GM21619 (cell line): ENCODE data around the gene TTLL11.

Experiments
- ATAC-seq: cut with Tn5 transposase; IDR thresholded peaks from one replicate; pipeline ENCODE4 v1.9.1; 2021; ENCODE audit not compliant: unreplicated experiment

Gene TTLL11

DNA sequence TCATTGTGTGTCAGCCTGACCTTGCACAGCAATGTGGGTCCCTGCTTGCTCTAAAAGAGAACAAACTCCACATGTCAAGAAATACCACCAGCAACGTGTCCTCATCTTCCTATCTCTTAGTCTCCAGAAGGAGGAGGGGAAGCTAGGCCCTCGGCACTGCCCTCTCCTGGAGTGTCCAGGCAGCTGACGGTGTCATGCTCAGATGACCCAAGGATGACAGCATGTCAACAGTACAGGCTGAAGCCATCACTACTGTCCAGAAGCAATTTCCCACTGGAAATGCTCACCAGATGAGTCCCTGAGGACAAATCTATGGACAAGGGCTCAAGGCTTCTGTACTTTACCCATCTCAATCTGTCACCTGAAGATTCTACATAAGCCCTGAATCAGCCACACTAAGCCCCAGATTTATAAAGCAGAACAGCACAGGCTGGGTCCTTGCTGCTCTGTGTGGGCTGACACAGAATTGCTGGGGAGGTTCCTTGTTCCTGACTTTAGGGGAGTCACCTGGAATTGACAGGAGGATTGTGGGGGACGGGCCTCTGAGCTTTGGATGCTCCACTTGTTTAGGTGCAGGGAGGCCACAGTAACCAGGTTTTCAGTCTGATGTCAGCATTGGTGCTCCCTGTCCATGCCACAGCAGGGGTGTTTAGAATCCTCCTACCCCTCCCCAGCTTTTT lies 231.5 kb downstream of the TTLL11 start:
- ATAC-seq = no peak

DNA sequence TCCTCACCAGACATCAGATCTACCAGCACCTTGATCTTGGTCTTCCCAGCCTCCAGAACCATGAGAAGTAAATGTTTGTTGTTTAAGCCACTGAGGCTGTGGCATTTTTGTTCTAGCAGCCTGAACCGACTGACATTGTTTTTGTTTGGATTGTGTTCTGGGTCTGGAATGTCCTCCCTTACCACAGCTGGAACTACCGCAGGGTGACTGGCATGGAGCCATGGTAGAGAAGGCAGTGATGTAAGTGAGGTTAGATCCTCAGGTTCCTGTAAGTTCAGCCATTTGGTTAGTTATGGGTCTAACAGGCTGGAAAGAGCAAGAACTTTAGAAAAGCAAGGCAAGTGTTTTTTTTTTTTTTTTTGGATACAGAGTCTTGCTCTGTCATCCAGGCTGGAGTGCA lies 232.4 kb downstream of the TTLL11 start:
- no peak for ATAC-seq

DNA sequence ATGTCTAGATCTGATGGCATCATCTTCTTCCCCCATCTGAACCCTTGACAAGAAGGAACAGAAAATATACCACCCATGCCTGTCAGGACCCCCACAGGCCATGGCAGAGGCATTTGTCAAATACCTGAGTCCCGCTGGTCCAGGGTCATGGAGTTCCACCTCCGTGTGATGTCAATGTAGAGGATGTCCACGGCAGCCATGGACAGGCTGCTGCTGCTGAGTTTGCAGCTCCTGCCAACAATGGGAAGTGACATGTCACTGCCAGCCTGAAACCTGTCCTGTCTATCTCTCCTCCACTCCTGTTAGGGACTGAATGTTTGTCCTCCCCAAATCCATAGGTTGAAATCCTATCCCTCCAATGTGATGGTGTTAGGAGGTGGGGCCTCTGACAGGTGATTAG lies 232.9 kb downstream of the TTLL11 start:
- no peak for ATAC-seq

DNA sequence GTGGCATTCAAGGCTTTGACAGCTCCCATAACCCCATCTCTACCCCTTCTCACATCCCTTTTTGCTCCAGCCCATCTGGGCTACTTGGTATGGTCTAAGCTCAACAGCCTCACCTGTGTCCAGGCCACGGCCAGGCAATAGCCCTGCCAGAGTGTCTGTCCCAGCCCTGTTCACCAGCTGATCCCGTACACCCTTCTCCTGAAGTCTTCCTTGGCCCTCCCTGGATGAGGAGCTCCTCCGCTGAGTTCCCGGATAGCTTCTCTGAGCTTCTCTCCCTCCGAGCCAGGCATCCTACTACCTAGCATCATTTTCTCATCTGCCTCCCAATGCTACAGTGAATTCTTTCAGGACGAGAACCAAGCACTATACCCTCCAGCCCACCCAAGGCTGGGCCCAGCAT lies 233.5 kb downstream of the TTLL11 start:
- ATAC-seq = no peak

DNA sequence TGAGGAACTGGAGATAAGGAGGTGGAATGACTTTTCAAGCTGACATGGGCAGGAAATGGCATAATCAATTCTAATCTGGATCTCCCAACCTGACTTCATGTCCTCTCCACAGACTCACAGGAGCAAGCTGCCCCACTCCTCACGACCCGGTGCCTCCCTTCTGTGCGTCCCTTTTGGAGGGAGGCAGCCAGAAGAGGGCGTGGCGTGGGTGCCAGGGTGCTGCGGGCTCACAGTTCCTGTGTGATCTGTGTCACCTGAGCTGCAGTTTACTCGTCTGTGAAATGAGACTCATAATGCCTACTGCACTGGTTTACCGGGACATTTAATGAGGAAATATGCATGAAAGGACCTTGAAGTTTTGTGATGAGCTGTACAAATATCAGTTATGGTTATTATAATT lies 234.3 kb downstream of the TTLL11 start:
- no peak for ATAC-seq

DNA sequence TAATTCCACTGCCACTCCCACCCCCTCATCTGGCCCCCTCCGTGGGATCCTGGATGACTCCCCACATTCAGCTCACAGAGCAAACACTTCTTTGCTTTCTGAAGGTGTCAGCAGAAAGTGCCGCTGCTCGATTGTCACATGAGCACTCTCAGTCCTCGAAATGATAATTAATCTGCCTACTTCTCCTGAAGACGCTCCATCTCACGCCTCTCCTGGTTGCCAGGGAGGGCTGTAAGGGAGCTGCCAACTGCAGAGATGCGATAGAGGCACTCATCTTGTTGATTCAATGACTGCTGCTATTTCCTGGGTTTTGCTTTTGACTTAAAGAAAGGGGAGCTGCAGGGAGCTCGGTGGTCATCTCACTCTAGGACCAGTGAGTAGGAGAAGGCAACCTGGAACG lies 235.2 kb downstream of the TTLL11 start:
- ATAC-seq = no peak

DNA sequence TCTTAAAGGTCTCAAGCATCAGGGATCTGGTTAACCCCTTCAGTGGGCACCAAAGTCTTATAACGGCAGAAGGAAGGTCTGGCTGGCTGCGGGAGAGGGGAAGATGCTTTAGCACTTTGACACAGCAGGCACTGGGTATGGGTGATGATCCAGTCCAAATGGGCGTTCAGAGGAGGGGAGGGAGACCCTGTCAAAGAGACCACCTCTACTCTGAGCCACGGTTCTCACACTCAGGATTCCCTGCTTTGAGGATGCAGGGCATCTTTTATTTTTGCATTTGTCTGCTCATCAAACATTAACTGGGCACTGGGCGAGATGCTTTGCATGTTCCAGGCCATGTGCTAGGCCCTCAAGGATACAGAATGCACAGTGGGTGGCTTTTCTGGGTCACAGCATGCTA lies 237.6 kb downstream of the TTLL11 start:
- ATAC-seq = no peak

DNA sequence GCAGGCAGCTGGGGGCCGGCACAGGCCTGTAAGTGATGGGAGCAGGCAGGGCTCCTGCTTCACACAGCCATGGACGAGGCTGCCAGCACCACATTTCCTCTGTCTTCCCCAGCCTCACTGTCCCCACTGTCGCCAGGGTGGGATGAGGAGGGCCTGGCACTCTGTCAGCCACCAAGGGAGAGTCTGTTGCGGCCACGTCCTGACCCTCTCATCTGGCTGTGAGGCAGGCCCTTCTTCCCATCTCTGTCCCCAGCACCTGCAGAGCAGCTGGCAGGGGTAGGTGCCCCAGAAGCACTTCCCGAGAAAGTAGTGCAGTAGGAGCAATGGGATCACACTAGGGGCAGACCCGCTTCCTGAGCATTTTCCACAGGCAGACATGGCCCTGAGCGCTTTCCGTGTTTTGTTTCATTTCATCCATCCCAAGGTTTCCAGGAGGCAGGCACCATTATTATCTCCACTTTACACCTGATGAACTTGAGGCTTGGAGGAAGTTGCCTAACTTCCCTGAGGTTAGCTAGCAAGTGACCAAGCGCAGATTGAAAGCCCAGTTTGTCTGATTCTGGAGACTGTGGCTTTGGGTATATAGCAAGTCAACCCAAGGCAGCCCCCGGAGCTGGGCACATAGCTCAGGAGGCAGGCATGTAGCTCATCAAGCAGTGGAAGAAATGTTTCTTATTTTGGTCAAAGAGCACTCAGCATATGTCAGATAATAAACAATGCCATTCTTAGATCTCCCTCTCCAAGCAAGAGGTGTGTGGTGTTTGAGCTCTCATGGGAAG lies 239.3 kb downstream of the TTLL11 start:
- ATAC-seq = no peak

DNA sequence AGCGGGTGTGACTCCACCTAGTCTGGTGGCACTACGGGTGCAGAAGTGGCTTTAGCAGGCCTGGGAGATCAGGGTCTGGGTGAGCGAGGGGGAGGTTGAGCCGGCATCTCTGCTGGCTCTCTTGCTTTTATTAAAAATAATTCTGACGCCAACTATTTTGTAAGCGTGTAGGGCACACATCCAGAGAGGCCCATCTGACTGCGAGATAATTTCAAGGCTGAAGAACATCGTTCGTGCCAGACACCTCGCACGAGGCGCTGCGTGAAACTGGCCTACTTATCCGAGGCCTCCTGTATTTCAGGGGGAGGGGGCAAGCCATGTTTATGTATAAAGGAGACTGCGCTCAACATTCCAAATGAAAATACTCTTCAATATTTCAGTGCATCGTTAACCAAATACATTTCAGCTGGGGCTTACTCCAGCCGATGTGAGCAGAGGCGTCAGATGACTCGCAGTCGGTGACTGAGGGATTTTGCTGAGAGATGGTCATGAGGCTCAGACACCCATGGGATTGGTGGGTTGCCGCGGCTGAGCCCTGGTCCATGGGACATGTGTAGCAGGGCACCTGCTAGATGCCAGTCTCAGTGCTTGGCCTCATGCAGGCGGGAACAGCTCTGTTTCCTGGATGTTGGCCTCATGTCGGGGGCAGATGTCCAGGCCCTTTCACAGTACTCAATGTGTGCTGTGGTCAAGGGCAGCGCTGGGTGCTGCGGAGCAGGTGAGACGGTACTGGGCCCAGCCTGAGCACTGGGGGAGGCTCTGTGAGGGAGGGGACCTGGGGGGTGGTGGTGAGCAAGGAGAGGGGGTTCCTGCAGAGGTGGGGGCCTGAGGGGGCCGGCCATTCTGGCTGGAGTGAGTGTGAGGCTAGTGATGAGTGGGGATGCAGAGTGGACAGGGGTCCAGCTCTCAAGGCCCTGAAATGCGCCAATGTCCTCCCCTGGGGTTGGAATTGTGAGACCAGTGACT lies 240.2 kb downstream of the TTLL11 start:
- no peak for ATAC-seq

DNA sequence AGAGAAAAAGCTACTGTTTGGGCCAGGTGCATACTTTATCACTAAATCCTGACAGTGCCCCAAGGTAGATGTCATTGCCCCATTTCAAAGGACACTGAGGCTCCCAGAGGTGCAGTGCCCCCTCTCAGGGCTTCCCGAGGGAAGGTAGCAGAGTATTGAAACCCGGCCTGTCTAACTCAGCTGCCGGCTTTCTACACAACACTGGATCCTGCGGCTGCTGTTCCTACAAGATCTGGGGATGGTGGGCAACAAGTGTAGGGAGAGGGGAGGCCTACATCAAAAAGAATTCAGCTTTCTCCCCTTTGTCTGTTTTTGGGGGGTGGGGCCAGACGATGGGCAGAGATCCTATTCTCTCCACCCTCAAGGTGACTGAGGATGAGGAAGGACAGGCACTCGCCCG lies 240.9 kb downstream of the TTLL11 start:
- ATAC-seq = no peak

DNA sequence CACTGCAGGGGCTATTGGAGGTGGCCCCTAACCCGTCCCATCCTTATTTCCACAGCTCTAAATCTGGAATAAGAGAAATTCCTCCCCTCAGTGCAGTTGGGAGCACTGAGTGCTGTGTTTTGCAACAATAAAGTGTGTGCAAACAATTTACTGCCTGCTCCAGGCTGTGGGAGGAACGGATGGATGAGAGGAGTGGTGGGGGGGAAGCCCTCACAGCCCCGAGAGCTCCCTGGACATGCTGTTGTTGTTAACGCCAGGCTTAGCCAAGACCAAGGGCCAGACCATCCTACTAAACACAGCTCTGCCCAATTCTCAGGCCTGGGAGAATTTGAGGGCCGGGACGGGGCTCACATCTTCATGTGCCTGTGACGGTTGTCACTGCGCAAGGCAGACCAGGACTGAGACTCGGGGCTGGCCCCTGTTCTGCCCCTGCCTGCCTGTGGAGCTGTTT lies 241.4 kb downstream of the TTLL11 start:
- ATAC-seq = no peak

DNA sequence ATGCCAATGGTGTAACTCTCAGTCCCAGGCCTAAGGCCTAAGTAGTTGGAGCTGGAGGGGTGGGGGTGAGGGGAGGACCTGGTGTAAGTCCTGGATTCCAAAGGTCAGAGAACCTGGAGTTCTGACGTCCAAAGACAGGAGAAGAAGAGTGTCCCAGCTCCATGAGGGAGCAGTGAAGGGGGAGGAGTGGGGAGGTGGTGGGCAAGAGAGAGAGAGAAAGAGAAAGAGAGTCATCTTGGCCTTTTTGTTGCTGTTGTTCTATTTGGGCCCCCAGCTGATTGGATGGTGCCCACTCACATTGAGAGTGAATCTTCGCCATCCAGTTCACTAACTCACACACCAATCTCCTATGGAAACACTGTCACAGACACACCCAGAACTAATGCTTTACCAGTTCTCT lies 242.7 kb downstream of the TTLL11 start:
- ATAC-seq = no peak

DNA sequence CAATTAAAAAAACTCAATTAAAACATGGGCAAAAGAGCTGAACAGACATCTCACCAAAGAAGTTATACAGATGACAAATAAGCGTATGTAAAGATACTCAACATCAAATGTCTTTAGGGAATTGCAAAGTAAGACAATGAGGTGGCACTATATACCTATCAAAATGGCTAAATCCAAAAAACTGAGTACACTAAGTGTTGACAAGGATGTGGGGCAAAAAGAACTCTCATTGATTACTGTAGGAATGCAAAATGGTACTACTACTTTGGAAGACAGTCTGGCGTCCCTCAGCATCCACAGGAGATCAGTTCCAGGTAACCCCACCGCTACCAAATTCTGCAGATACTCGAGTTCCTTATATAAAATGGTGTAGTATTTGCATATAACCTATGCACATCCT lies 243.6 kb downstream of the TTLL11 start:
- no peak for ATAC-seq

DNA sequence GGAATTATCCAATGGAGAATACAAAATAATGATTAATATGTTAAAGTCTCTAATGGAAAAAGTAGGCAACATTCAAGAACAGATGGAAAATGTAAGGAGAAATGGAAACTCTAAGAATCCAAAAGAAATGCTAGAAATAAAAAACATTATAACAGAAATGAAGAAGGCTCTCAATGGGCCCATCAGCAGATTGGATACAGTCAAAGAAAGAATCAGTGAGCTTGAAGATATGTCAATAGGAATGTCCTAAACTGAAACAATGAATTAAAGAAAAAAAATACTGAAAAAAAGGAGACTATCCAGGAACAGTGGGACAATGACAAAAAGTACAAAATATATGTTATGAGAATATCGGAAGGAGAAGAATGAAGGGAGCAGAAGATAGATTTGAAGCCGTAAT lies 248.5 kb downstream of the TTLL11 start:
- no peak for ATAC-seq

DNA sequence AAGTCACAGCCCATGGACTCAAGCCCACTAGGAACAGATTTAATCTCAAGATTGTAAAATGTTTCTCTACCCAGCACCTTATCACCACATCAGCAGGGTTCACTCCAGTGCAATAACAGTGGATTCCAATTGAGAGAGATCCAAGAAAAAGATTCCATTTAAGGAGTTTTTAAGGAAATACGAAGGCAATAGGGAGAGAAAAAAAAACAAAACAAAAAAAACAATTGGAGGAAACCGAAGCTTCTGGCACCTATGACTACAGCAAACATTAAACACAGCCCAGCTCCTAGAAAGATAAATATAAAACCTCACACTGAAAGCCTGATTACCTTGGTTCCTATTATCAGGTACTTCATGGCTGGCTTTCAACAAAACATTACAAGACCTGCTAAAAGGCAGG lies 249.0 kb downstream of the TTLL11 start:
- no peak for ATAC-seq

DNA sequence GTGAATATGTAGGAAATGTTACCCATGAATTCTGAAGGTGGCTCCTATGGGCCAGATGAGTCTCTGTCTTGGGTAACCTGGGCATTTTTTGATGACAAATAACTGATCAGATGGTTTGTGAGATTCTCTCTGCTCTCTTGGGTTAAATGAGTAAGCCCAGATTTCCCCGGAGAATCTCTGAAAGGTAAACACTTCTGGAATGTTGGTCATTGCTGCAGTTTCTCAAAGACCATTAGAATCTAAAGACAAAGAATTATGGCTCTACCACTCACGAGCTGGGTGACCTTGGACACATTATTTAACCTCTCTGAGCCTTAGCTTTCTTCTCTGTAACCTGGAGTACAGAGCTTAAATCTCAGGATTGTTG lies 250.5 kb downstream of the TTLL11 start:
- no peak for ATAC-seq

DNA sequence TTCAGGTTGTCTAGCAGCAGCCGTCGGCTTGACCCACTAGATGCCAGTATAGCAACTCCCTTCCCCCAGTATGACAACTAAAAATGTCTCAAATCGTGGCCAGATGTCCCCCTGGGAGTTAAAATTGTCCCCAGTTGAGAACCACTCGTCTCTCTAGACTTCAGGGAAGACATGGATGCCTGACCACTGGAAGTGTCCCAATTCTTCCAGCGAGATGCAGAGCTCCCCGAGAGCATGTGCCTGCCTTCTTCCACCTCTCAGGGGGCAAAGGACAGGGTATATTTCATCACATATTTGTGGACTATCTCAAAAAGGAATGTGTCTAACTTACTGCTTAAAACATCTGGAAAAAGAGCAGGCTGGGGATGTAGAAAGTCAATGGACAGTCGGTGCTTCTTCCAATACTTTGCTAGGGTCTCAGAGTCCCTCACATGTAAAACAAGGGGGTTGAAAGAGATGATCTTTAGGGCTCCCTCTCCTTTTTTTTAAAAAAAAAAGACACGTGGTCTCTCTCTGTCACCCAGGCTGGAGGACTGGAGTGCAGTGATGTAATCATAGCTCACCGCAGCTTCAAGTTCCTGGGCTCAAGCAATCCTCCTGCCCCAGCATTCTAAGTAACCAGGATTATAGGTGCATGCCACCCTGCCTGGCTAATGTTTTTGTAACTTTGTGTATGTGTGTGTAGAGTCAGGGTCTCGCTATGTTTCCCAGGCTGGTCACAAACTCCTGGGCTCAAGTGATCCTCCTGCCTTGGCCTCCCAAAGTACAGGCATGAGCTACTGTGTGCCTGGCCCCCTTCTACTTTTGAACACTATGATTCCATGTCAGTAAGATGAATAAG lies 251.1 kb downstream of the TTLL11 start:
- ATAC-seq = no peak

DNA sequence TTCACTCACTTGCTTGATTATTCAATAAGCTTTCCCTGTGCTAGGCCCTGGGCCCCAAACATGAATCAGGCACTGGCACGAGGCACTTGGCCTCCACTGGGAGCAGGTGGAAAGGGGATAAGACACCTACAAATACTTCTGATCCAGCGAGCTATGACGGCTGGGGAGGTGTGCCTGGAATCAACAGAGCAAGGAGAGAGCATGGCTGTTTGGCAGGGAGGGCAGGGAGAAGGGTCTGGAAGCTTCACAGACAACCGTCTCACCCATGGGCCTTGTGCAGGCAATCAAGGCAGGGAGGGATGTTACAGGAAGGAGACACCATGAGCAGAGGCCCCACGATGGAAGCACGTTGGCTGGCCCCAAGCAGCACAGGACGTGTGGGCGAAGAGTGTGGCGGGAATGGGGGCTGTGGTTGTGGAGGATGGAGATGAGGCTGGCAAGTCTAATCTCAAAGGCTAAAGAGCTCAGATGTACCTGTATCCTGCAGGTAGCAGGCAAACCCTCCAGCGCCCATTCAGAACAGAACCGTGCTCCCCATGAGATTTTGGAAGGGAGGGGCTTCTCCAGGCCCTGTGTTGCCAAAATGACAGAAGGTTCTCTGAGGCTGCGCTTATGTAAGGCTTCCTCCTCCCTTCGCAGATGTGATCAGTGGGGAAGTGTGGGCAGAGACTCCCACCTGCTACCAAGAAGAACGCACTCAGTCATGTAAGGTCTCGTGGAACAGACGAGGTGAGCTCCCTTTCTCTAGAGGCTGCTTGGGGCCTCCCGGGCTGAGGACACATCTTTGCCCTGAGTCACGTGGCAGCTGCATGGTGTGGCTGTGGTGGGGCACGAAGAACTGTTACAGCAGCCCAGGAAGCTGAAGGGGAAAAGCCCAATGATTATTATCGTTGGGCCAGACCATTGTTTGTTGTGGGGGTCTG lies 252.0 kb downstream of the TTLL11 start:
- ATAC-seq = no peak

DNA sequence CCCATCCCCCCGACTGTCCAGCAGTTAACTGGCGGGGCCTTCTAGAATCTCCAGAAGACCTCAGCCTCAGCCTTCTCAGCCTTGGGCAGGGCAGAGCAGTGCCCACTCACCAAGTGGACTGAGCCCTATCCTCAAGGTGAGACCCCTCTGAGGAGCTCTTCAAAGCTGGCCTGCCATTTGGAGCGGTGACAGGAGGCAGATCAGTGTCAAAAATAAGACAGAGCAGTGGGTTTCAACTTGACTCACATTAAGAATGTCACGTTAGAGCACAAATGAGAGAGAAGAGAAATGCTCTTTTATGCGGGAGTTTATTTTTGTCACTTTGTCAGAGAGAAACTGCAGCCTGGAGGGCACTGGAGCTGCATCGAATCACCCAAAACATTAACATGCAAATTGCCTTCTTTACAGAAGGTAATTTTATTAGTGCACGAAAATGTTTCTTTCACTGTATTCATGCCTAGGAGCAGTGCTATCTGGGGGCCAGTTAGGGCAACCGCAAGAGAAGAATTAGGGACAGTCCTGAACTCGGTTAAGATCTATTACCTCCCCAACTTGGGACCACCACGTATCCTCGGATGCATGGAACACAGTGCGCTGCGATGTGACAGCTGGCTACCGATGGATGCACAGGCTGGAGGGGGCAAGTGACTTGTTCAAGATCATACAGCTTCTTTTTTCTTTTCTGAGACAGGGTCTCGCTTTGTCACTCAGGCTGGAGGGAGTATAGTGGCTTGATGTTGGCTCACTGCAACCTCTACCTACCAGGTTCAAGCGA lies 253.2 kb downstream of the TTLL11 start:
- ATAC-seq = peak; percentile 66
